ENCODE data around the gene SP140.

DNA sequence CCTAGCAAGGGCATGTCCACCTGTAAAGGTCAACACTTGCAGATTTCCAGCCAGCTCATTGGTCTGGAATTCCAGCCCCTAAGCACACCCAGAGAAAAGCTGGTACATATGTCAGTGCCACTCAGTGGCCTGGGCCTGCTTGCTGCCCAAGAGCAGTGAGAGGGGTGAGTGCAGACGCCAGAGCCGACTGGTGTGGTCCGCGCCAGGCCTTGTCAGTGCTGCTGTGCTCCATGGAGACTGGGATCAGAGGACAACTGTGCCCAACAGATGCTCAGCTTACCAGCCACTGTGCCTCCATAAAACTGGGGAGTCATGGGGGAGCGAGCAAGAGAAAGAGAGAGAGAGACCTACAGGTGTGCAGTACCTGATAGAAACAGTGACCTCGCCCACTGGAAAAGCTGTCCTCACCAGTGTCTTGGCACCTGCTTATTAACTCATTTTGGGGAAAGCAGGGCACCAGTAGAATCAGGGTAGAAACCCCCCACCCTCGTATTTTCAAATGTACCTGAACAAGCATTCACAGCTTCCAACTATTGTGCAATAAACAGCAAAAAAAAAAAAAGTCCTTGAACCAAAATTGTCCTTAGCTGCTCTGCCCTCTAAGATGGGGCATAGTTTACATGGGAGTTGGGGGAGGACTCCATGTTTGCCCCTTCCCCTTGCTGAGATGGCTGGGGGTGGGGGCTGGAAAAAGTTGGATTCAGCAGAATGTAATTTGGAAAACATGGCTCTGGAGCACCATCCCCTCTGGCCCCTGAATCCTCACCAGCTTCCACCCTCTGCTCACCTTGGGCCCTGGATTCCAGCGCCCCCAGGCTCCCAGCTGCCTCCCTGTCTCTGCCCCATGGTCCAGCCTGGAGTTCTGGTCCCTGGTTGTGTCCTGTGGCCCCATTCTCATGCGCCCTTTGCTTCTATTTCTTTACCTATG is 100.0 kb downstream of the SP140 start:
- TF ChIP-seq, protein P1, sequence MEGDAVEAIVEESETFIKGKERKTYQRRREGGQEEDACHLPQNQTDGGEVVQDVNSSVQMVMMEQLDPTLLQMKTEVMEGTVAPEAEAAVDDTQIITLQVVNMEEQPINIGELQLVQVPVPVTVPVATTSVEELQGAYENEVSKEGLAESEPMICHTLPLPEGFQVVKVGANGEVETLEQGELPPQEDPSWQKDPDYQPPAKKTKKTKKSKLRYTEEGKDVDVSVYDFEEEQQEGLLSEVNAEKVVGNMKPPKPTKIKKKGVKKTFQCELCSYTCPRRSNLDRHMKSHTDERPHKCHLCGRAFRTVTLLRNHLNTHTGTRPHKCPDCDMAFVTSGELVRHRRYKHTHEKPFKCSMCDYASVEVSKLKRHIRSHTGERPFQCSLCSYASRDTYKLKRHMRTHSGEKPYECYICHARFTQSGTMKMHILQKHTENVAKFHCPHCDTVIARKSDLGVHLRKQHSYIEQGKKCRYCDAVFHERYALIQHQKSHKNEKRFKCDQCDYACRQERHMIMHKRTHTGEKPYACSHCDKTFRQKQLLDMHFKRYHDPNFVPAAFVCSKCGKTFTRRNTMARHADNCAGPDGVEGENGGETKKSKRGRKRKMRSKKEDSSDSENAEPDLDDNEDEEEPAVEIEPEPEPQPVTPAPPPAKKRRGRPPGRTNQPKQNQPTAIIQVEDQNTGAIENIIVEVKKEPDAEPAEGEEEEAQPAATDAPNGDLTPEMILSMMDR (IDR thresholded peaks at IDR 0.05): no peak
- TF ChIP-seq, protein P2, sequence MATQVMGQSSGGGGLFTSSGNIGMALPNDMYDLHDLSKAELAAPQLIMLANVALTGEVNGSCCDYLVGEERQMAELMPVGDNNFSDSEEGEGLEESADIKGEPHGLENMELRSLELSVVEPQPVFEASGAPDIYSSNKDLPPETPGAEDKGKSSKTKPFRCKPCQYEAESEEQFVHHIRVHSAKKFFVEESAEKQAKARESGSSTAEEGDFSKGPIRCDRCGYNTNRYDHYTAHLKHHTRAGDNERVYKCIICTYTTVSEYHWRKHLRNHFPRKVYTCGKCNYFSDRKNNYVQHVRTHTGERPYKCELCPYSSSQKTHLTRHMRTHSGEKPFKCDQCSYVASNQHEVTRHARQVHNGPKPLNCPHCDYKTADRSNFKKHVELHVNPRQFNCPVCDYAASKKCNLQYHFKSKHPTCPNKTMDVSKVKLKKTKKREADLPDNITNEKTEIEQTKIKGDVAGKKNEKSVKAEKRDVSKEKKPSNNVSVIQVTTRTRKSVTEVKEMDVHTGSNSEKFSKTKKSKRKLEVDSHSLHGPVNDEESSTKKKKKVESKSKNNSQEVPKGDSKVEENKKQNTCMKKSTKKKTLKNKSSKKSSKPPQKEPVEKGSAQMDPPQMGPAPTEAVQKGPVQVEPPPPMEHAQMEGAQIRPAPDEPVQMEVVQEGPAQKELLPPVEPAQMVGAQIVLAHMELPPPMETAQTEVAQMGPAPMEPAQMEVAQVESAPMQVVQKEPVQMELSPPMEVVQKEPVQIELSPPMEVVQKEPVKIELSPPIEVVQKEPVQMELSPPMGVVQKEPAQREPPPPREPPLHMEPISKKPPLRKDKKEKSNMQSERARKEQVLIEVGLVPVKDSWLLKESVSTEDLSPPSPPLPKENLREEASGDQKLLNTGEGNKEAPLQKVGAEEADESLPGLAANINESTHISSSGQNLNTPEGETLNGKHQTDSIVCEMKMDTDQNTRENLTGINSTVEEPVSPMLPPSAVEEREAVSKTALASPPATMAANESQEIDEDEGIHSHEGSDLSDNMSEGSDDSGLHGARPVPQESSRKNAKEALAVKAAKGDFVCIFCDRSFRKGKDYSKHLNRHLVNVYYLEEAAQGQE (IDR thresholded peaks at IDR 0.05; ENCODE audit: insufficient read depth in 1 of 2, low read depth in 2 of 2, low read length in 1 of 2): no peak
- TF ChIP-seq SIN3A (IDR thresholded peaks at IDR 0.05; ENCODE audit: borderline replicate concordance, insufficient read depth, low read depth, low read length): no peak
